ENCODE measurements around the gene GSG1. TPM values are rescaled to one million over a fixed set of nuclear protein-coding genes. Genes with fewer than 3 reads are reported as not detected.

GSG1 gene
- total RNA-seq, 1 donor from 2014 or later: 0.23 TPM

DNA sequence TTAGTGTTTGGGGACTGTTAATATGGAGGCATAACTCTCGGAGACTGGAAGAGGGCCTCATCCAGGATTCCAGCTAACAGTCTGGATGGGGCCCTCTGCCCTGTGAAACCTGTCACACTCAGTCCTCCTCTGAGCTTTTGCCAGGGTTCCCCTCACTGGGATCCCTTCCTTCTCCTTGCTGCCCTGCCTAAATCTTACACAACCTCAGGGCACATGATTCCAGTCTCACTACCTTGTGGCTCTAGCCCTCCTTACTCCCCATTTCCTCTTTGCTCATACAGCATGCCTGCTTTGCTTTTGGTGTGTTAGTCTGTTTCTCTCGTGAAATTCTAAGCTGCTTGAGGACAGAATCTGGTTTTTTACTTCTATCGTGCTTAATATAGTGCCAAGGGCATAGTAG lies 942 bp upstream of the GSG1 start:
- Histone ChIP-seq H3K27ac (ENCODE audit: low read depth, low read length) (no peak overlapping the region), H3K4me2 (ENCODE audit: low read length) (no peak overlapping the region), H3K36me3 (ENCODE audit: insufficient read depth, low read length) (no peaks in the 10 kb centered on the region), H3K4me1 (ENCODE audit: insufficient read depth, low read length) (peaks cover 27% of the 10 kb centered on the region), H3K4me3 (ENCODE audit: insufficient read depth, low read depth, low read length) (no peak overlapping the region), H3K79me2 (ENCODE audit: insufficient read depth, low read length) (no peaks in the 10 kb centered on the region), H4K20me1 (ENCODE audit: insufficient read depth, low read length) (no peaks in the 10 kb centered on the region), H3K9me3 (ENCODE audit: insufficient read depth, low read depth, low read length) (no peaks in the 10 kb centered on the region), H3K9ac (ENCODE audit: low read length) (no peak overlapping the region), H2AFZ (ENCODE audit: low read depth, low read length) (no peak overlapping the region), H3K27me3 (ENCODE audit: insufficient read depth, low read length) (no peaks in the 10 kb centered on the region)
- Mint-ChIP-seq H3K4me1 (ENCODE audit: low read depth, unreplicated experiment) (peaks cover 23% of the 10 kb centered on the region), H3K27me3 (ENCODE audit: low read depth, unreplicated experiment) (no peaks in the 10 kb centered on the region), H3K4me3 (ENCODE audit: unreplicated experiment) (no peak overlapping the region), H3K36me3 (ENCODE audit: low read depth, unreplicated experiment) (no peaks in the 10 kb centered on the region), H3K27ac (ENCODE audit: unreplicated experiment) (no peak overlapping the region), H3K9me3 (ENCODE audit: unreplicated experiment) (peaks cover 5% of the 10 kb centered on the region)
- TF ChIP-seq, protein P1, sequence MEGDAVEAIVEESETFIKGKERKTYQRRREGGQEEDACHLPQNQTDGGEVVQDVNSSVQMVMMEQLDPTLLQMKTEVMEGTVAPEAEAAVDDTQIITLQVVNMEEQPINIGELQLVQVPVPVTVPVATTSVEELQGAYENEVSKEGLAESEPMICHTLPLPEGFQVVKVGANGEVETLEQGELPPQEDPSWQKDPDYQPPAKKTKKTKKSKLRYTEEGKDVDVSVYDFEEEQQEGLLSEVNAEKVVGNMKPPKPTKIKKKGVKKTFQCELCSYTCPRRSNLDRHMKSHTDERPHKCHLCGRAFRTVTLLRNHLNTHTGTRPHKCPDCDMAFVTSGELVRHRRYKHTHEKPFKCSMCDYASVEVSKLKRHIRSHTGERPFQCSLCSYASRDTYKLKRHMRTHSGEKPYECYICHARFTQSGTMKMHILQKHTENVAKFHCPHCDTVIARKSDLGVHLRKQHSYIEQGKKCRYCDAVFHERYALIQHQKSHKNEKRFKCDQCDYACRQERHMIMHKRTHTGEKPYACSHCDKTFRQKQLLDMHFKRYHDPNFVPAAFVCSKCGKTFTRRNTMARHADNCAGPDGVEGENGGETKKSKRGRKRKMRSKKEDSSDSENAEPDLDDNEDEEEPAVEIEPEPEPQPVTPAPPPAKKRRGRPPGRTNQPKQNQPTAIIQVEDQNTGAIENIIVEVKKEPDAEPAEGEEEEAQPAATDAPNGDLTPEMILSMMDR (IDR thresholded peaks at IDR 0.05; ENCODE audit: insufficient read depth, low read depth, low read length): no peak
- no peak for TF ChIP-seq EZH2 (IDR thresholded peaks at IDR 0.05; ENCODE audit: insufficient read depth, low read length)
- no peak for DNase-seq (ENCODE audit: low read depth)
- no peak for FAIRE-seq

DNA sequence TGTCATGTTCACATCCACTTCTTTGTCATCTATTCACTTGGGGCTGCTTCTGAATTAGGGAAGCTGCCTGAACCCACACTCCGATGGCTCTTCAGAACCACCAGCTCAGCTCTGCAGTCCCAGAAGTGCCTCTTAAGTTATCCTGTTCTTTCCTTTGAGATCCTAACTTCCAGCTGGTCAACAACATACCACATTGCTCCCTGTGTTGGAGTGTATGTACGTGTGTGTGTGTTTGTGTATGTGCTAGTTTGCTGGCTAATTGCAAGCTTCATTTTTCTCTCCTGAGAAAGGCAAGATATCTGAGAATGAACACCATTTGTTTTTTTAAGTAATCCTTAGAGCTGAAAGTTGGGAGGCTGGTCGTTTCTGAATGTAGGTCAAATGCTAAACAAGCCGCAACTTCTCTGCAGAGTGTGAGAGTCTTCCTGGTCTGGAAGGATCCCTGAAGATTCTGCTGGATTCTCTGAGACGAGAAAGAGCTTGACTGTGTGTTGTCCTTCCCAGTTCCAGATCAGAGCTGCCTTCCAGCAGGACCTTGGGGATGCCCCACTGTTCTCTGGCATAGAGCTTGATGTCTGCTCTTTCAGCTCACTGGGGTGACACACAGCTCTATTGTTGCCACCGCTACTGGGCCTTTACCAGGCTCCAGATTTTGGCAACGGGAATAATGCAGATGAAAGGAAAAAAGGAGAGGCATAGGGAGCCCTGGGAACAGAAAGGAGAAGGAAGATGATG lies 839 bp downstream of the GSG1 start:
- Histone ChIP-seq H3K79me2 (ENCODE audit: insufficient read depth, low read length) (no peaks in the 10 kb centered on the region), H3K27me3 (ENCODE audit: insufficient read depth, low read length) (no peaks in the 10 kb centered on the region), H3K9me3 (ENCODE audit: insufficient read depth, low read depth, low read length) (no peaks in the 10 kb centered on the region), H2AFZ (ENCODE audit: low read depth, low read length) (no peak overlapping the region), H4K20me1 (ENCODE audit: insufficient read depth, low read length) (no peaks in the 10 kb centered on the region), H3K4me2 (ENCODE audit: low read length) (peak overlapping the region; percentile 88), H3K4me1 (ENCODE audit: insufficient read depth, low read length) (peaks cover 43% of the 10 kb centered on the region), H3K27ac (ENCODE audit: low read depth, low read length) (peak overlapping the region; percentile 15), H3K36me3 (ENCODE audit: insufficient read depth, low read length) (no peaks in the 10 kb centered on the region), H3K4me3 (ENCODE audit: insufficient read depth, low read depth, low read length) (no peak overlapping the region), H3K9ac (ENCODE audit: low read length) (peak overlapping the region; percentile 94)
- Mint-ChIP-seq H3K27me3 (ENCODE audit: low read depth, unreplicated experiment) (no peaks in the 10 kb centered on the region), H3K36me3 (ENCODE audit: low read depth, unreplicated experiment) (no peaks in the 10 kb centered on the region), H3K4me1 (ENCODE audit: low read depth, unreplicated experiment) (peaks cover 41% of the 10 kb centered on the region), H3K4me3 (ENCODE audit: unreplicated experiment) (no peak overlapping the region), H3K9me3 (ENCODE audit: unreplicated experiment) (no peaks in the 10 kb centered on the region), H3K27ac (ENCODE audit: unreplicated experiment) (peak overlapping the region; percentile 86)
- FAIRE-seq: peak; percentile 26
- no peak for DNase-seq (ENCODE audit: low read depth)
- TF ChIP-seq EZH2 (IDR thresholded peaks at IDR 0.05; ENCODE audit: insufficient read depth, low read length): no peak
- TF ChIP-seq, protein P1 (IDR thresholded peaks at IDR 0.05; ENCODE audit: insufficient read depth, low read depth, low read length): no peak

DNA sequence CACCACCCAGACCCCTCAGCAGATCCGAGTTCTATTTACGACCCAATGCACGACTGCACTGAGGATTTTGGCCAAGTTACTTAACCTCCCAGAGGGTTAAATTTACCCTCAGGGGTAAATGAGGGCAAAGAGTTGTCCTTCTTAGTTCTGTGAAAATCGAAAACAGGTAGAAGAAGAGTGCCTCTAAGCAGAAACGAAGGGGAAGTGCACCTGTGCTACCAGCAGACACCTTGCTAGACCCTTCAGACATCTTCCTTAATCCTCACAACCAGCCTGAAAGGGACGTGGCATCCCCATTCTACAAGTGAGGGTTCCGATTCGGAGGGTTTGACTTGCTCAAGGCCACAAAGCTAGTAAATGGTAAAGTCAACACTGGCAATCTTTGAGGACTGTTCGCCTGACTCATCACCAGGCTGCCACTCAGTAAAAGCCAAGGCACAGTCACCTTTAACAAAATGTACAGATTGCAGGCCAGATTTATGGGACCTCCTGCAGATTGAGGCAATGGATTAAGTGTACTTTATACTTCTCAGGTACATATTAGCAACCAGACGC lies 1.6 kb downstream of the GSG1 start:
- H3K4me1 ChIP-seq (ENCODE audit: insufficient read depth, low read length): peaks cover 46% of the 10 kb centered on the region
- peak overlapping the region; percentile 54 for H3K4me3 ChIP-seq (ENCODE audit: insufficient read depth, low read depth, low read length)
- H3K4me1 Mint-ChIP-seq (ENCODE audit: low read depth, unreplicated experiment): peaks cover 44% of the 10 kb centered on the region
- no peaks in the 10 kb centered on the region for H3K9me3 Mint-ChIP-seq (ENCODE audit: unreplicated experiment)
- H2AFZ ChIP-seq (ENCODE audit: low read depth, low read length): peak overlapping the region; percentile 66
- FAIRE-seq (no peak), DNase-seq (ENCODE audit: low read depth) (no peak)
- no peaks in the 10 kb centered on the region for H4K20me1 ChIP-seq (ENCODE audit: insufficient read depth, low read length)
- no peaks in the 10 kb centered on the region for H3K27me3 Mint-ChIP-seq (ENCODE audit: low read depth, unreplicated experiment)
- peak overlapping the region; percentile 97 for H3K27ac ChIP-seq (ENCODE audit: low read depth, low read length)
- H3K9ac ChIP-seq (ENCODE audit: low read length): peak overlapping the region; percentile 94
- no peaks in the 10 kb centered on the region for H3K36me3 ChIP-seq (ENCODE audit: insufficient read depth, low read length)
- peak overlapping the region; percentile 88 for H3K4me2 ChIP-seq (ENCODE audit: low read length)
- H3K27ac Mint-ChIP-seq (ENCODE audit: unreplicated experiment): peak overlapping the region; percentile 86
- H3K79me2 ChIP-seq (ENCODE audit: insufficient read depth, low read length): no peaks in the 10 kb centered on the region
- no peak for TF ChIP-seq EZH2 (IDR thresholded peaks at IDR 0.05; ENCODE audit: insufficient read depth, low read length)
- TF ChIP-seq, protein P1 (IDR thresholded peaks at IDR 0.05; ENCODE audit: insufficient read depth, low read depth, low read length): no peak
- H3K4me3 Mint-ChIP-seq (ENCODE audit: unreplicated experiment): no peak overlapping the region
- no peaks in the 10 kb centered on the region for H3K36me3 Mint-ChIP-seq (ENCODE audit: low read depth, unreplicated experiment)
- no peaks in the 10 kb centered on the region for H3K9me3 ChIP-seq (ENCODE audit: insufficient read depth, low read depth, low read length)
- no peaks in the 10 kb centered on the region for H3K27me3 ChIP-seq (ENCODE audit: insufficient read depth, low read length)
